GM18517 (cell line): ENCODE results near the gene RBBP8NL.
A peak's percentile ranks its signal among the peaks of the same experiment; 100 is the strongest.

Experiments used
- ATAC-seq: cut with Tn5 transposase; IDR thresholded peaks from one replicate; pipeline ENCODE4 v1.9.1; 2021; ENCODE audit warnings: mild to moderate bottlenecking, moderate library complexity; ENCODE audit not compliant: unreplicated experiment

RBBP8NL gene

DNA sequence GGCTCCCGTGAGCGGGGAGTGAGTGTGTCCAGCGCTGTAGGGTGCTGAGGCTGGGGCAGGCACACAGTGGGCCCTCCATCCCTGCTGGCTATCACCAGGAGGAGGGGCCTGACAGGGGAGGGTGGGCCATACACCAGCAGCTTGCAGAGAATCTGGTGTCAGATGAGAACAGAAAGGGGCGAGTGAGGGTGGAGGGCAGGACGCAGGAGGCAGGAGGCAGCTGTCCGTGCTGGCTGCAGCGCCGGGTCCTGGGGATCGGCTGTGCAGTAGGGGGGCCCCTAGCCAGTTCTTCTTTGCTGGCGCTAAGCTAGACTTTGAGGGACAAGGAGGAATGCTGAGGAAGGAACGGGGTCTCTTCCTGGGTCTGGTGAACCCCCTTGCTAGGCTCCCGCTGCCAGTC is 18.7 kb downstream of the RBBP8NL start:
- ATAC-seq = no peak

DNA sequence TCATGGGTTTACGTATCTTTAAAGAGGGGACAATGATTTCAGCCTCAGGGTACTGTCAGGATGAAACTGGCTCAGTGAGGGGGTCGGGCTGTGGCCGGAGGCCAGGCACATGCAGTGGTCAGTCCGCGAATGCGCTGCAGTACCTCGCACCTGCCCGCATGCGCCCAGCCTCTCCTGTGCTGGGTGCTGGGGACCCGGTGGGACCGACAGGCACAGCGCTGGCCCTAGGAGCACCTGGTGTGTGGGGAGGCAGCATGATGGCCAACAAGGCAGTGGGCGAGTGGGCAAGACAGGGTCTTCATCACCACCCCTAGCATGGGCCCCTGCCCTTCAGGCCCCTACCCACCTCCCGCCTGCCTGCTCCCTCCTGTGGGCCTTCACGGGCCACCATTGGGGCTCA is 19.3 kb downstream of the RBBP8NL start:
- ATAC-seq = no peak

DNA sequence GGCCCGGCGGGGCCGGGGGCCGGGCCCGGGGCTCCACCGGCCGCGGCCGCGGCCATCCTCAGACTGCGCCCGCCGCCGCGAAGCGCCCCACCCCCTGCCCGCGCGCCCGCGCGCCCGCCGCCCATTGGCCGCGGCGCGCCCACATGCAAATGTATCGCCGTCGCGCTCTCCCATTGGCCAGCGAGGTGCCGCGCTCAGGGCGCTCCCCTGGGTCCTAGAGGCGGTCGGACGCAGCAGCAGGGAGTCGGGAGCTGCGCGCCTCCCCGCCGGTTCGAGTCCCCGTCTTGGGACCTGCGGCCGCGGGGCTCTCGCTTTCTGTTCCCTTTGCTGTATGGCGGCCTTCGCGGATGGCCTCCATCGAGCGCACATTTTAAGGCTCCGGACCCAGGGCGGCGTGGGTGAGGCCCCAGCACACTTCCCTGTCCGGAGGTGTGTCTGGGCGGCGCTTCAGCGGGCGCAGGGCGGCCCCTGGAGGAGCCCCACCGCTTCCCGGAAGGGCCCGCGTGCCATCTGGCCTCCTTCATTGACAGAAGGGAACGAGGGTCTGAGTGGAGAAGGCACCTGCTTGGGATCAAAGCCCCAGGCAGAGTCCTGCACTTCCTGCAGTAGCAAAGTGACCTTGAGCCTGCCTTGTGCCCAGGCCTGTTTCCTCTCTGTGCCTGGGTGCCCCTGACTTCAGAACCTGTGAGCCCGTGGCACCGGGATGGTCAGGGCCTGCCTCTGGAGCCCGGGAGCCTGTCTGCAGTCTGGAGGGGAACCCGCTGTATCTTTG is 19.9 kb downstream of the RBBP8NL start, which contains the start of gene CABLES2:
Gene CABLES2, minus strand, starts transcription at position 65 of the 772 bp plus-strand sequence. Its CDS starts 9 bp downstream, at position 56.
- ATAC-seq = peak; percentile 86

DNA sequence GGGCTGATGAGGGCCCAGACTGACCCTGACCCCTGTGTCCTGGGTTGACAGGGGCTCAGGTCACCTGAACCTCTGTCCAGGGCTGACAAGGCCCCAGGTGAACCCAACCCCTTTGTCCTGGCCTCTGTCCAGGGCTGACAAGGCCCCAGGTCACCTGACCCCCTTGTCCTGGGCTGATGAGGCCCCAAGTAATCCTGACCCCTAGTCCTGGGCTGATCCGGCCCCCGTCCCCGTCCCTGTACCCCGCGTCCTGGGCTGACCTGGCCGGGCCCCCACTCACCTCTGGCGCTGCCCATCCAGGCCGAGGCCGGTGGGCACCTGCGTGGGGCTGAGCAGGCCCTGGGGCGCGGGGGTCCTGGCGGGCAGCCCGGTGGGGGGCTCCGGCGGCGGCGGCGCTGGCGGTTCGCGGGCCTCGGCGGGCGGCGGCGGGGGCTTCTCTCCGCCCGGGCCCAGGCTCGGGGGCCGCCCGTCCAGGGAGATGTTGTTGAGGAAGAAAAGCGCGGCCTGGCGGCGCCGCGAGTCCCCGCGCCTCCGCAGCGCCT is 20.6 kb downstream of the RBBP8NL start:
- peak; percentile 5 for ATAC-seq

DNA sequence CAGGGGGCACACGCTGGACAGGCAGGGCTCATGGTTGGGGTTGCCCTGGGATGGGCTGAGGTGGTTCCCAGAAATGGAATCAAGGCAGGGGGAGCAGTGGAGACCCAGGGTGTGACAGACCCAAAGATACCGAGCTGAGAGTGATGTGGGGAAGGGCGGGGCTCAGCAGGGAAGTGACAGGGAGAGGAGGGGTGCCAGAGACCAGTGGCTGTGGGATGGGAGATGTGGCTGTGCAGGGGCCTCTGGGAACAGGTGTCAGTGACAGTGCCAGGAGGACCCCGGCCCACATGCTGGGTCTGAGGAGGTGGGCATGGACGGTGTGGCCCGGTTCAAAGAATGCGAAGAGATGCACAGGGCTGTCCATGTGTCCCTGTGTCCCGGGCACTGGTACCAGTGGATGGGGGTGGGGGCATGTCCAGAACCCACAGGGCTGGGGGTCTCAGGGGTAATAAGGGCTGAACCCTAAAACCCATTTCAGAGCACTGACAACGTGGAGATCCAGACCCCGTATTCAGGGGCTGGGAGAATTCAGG is 21.3 kb downstream of the RBBP8NL start:
- no peak for ATAC-seq

DNA sequence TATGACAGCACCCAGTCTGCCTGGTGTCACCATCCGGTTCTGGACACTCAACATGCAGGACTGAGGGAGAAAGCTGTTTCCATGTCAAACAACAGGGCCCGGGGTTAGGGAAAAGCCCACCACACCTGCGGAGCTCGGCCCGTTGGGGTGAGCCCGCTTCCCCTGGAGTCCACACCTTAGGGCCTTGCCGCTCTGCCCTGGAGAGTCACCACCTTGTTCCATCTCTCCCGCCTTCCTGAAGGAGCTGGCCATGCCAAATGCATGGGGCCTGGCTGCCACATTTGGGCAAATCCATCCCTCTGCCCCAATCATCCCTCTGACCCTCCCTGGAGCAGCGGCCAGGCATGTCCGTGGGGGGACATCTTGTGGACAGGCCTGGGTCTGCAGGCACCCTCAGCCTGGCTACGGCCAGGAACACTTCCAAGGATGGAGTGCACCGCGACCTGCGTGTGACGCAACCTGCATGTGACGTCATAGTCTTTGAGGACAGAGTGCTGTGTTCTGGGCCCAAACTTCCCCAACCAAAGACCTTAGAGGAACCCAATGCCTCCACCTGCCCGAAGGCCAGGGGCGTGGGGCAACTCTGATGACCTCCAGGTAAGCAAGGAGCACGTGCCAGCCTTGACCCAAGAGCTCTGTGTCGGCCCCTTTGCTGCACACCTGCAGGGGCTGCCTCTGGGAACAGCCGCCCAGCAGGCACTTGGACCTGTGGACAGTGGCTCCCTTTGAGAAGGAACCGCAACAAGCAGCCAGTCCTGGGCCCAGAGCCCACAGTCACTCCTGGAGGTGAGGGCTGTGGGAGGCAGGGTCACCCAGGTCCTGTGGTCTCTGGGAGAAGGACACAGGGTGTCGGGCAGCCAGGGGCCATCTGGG is 22.0 kb downstream of the RBBP8NL start:
- no peak for ATAC-seq

DNA sequence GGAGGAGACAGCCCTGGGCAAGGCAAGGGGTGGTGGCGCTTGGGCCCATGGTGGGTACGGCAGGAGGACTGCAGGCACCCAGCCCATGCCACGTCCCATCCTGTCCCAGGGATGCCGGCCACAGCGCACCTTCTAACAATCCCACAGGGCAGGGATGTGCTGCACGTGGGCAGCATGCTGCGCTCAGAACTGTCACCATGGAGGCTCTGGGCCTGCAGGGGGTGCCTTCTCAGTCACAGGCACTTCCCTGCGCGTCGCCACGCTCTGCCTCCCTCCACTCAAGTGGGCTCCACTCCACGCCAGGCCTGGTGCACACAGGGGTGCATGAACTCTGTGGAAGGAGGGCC is 22.6 kb downstream of the RBBP8NL start:
- no peak for ATAC-seq

DNA sequence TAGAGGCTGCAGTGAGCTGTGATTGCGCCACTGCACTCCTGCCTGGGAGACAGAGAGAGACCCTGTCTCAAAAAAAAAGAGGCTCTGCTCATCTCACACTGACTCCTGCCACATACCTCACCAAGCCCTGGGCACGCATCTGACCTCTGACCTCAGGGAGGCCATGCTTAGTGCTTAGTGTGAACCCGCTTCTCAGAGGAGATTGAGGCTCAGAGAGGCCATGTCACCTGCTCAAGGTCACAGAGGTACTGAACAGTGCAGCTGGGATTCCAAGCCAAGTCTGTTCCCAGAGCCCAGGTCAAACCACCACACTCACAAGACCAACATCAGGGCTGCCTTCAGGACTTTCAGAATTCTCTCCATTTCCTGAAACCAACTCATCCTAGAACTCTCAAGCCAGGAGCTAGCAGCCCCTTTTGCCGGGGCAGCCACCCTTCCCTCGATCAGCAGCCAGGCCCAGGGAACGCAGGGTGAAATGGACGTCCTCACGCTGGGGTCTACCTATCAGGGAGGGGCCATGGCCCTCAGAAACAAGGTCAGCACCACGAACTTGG is 23.1 kb downstream of the RBBP8NL start:
- no peak for ATAC-seq

DNA sequence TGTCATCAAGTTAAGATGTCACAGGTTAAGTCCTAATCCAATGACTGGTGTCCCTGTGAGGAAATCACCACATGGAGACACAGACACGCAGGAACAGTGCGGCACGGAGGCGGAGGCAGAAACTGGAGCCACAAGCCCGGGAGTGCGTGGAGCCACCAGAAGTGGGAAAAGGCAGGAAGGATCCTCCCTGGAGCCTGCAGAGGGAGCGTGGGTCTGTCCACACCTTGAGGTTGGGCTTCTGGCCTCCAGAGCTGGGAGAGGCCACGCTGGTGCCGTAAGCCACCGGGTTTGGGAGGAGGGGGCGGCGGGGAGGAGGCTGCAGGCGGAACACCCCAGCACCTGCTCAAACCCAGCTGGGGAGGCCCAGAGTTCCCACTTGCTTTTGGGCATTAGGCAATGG is 24.0 kb downstream of the RBBP8NL start:
- no peak for ATAC-seq

DNA sequence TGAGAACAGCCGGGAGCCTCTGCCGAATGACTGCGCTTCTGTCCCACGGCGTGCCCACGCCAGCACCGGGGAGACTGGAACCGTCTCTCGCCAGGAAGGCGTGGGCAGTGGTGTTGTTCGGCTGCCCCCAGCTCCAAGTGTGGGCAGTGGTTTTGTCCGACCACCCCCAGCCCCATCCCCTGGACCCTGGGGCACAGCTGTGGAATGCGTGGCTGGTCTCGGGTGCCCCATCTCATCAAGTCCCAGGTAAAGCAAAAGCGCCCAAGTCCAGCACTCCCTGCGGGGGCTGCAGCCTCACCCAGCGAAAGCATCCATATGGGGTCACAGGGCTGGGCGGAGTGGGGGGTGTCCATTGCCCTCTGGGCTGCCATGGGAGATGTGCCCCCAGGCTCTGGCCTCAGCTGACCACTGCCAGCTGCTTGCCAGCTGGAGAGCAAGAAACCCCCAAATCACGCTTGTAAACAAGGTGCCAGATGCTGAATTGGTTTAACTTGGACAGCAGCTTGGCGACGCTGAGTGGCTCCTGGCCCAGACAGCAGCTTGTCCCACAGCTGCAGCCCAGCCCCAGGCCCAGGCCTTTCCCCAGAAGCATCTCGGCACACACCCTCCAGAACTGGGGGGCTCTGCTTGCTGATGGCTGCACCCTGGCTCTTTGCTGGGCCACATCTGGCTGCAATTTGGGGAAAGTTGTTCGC is 24.7 kb downstream of the RBBP8NL start:
- no peak for ATAC-seq

DNA sequence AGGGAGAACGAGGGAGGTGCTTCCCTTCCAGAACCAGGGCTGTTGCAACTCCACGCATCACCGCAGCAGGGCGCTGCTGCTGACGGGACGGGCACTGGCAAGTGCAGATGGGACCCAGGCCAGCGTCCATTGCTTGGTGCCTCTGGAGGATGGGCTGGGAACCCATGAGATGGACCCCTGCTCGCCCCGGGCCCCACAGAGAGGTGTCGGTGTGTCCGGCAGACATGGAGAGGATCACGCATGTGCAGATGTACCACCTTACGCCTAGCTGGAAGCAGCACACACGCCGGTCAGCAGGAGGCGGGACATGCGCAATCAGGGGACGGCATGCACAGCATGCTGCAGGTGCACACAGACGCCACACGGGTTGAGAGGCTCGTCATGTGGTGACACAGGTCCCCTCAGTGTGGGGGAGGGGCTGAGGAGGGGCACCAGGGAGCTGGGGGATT is 26.0 kb downstream of the RBBP8NL start:
- no peak for ATAC-seq

DNA sequence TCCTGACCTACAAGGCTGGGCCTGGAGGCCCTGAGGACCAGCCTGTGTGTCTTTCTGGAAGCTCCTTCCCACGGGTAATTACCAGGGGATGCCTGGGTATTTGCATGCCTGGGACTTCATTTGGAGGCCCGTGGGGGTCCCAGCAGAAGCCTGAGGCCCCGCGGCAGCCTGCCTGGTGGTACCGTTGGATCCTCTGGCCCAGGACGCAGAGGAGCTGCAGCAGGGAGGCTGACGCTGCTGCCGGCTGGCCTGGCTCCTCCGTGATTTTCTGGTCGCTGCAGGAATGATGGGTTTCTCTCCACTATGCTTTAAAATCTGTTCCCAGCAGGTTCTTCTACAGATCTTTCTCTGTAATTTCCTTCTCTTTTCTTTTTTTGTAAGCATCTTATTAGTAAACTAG is 26.8 kb downstream of the RBBP8NL start:
- no peak for ATAC-seq

DNA sequence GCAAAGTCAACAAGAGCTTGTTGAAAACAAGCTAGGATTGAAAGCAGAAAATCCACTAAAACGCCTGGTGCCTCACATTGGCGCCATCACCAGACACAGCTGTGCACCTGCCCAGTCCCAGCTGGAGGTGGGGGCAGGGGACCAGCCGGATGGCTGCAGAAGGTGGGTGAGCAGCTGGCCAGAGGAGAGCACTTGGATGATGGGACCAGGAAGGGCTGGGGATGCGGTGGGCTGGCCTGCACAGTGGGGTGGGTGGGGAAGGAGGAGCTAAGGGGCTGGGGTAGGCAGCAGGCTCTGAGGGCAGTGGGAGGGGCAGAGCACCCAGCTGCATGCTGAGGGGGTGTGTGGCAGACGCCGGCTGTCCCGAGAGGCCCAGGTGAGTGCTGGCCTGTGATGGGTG is 27.3 kb downstream of the RBBP8NL start:
- no peak for ATAC-seq

DNA sequence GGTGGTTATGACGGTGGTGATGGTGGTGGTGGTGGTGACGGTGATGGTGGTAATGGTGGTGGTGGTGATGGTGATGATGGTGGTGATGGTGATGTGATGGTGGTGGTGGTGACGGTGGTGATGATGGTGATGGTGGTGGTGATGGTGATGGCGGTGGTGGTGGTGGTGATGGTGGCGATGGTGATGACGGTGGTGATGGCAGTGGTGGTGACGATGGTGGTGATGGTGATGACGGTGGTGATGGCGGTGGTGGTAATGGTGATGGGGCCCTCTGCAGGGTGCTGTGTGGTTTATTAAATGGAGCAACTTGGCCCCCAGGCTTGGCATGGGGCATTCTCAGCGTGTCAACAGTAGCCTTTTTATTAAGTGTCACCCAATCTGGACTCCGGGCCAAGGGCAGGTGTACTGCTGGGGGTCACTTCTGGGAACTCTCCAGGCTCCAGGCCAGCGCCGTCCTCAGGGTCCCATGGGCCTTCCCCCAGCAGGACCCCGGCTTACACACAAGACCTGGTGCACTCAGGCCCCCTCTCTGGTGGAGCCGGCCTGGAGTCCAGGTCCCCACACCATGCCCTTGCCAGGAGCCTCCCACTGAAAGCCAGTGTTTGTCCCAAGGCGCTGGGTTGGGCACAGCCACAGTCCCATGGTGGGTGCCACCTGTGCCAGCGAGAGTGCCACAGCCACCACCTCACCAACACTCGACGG is 29.1 kb downstream of the RBBP8NL start:
- ATAC-seq = no peak

DNA sequence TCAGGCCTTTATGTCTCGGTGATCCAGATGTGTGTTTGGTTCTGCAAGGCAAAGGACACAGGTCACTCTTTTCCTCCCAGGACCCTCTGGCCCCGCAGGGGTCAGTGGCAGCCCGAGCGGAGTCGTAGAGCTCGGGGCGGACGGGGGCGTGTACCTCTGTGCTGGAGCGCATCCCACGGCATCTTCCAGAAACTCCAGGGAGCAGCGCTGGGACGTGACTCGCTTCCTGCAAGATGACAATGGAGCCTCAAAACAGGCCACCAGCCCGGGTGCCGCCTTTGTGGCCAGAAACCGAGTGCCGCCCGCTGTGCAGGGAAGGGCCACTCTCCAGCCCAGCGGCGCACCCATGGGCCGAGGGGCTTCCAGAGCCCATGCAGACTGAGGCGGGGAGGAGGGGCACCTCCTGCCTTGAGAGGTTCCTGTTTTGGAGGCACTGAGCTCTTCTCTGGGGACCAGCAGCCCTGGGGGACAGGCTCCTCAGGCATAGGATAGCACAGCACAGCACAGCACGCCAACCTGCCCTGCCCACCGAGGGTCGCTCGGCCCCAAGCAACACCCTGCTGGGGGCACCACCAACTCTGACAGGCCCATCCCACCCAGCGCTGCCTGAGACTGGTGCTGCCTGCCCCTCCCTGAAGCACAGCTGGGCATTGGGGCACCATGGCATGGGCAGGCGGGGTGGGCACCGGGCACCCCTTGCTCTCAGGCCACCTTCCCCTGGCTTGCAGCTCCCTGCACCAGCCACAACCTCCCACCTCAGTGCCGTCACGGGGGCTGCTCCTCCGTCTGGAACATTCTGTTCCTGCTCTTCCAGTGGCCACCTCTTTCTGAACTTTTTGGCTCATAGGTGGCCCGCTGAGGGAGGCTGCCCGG is 30.7 kb downstream of the RBBP8NL start:
- ATAC-seq = no peak

DNA sequence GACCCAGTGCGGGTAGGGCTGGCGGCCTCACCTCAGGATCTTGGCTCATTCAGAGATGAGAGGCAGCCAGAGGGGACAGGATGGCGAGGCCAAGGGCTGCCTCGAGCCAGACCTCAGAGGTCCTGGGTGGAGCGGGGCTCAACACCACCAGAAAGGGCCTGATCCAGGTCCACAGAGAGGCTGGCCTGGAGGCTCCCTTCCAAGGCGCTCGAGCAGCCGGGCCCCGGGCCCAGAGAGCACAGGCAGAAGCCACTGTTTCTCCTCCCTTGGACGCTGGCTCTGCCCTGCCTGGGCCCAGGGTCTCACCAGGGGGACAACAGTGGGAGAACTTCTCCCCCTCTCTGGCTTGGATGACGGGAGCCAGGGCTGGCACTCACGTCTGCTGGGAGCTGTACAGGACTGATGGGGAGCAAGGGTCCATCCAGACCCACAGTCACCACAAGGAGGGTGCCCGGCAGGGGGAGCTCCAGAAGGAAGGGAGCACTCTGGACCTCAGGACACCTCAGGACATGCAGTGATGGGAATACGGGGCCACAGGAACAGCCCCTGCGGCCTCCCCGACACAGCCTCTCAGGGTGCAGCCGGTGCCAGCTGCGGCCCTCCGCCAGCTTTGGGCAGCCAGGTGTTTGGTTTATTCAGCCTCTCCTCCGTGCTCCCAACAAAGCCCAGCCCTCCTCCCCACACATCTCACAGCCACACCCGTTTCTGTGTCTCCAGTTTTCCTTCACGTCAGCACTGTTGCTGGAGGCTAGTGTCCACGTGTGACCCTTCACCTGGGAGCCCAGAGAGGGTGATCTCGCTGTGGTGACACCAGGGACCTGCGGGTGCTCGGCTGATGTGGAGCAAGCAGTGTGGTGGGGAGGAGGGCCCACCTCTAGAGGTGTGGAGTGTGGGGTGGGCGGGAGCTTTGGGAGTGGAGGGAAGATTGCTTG is 31.8 kb downstream of the RBBP8NL start:
- ATAC-seq = no peak

DNA sequence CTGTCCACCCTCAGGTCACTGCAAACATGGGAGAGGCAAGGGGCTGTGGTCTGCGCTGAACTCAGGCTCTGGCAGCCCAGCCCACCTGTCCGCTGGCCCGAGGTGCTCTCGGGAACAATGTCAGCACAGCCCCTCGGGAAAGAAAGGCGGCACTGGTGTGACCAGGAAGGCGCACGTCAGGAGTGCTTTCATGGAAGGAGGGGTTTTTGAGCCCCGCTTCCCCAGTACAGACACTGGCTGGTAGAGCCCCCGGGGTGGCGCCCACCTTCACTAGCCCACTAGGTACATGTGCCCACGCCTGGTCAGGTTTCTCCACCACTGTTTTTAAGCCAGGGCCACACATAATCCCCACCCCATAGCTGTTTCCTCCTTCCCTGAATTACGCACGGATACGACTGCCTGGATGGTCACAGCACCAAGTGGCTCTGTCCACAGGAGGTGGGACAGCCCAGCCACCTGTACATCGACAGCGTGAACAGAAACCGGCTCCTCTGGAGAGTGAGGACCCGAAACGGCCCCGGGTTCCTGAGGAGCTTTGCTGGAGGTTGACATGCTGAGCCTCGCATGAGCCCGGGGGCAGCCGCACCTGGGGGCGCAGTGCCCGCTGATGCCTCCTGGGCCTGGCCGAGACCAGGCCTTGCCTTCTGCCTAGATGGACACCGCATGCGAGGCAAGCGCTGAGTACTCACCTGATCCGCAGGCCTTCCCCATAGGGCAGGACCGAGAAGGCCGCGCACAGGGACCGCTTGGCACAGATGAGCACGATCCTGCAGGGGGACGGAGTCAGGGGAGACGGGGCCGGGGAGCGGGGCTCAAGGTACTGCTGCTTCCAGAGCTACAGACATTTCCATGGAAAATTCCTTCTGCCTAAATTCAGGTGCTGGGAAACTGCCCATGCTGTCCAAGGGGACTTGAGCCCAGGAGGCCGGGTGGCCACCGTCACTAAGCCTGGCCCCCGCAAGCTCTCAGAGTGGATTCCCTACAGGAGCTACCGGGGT is 32.8 kb downstream of the RBBP8NL start:
- no peak for ATAC-seq
